Measurements from ENCODE around the gene SLC25A48. TPM values are rescaled to one million over a fixed set of nuclear protein-coding genes. Genes with fewer than 3 reads are reported as not detected.
"Not testable (repeated sequence)": the region's sequence is repeated elsewhere in the genome, so short reads cannot be mapped to it uniquely, and the experiment has no call there.

Gene SLC25A48
- total RNA-seq, 4 donors from 2014 or later: 0.33 TPM; not detected in 3

- Histone ChIP-seq H3K9me3 (no peaks in the 10 kb centered on the region), H3K27ac (no peak overlapping the region), H3K4me1 (no peaks in the 10 kb centered on the region), H3K27me3 (no peaks in the 10 kb centered on the region), H3K4me3 (replicated peaks in 1 of 3) (no peak overlapping the region), H3K36me3 (no peaks in the 10 kb centered on the region)
- TF ChIP-seq POLR2A (IDR thresholded peaks at IDR 0.05): no peak
- no peak for TF ChIP-seq CTCF (IDR thresholded peaks at IDR 0.05)
- intact Hi-C loops (cut with DNase I): no loop called here
- peak; percentile 32 to 37 for DNase-seq
- 17 to 34% methylated on average over 2 of the region's 2 CpGs for WGBS, 2 donors
These were observed 23.3 kb downstream of the SLC25A48 start for GRCh38 chr5:135857630-135858311.

GRCh38 chr5:135859186-135859585, 24.7 kb downstream of the SLC25A48 start:
- intact Hi-C loops (cut with DNase I); H3K27ac ChIP-seq: not testable (repeated sequence)
- WGBS, 2 donors: 66 to 86% methylated on average over 3 of the region's 3 CpGs

GRCh38 chr5:135859641-135860040, 25.2 kb downstream of the SLC25A48 start:
- Histone ChIP-seq H3K27me3 (no peaks in the 10 kb centered on the region), H3K9me3 (no peaks in the 10 kb centered on the region), H3K36me3 (no peaks in the 10 kb centered on the region), H3K4me1 (no peaks in the 10 kb centered on the region), H3K27ac (no peak overlapping the region), H3K4me3 (replicated peaks in 1 of 3) (no peak overlapping the region)
- WGBS, 2 donors: 76 to 93% methylated on average over 1 of the region's 1 CpG
- no peak for TF ChIP-seq POLR2A (IDR thresholded peaks at IDR 0.05)
- no peak for TF ChIP-seq CTCF (IDR thresholded peaks at IDR 0.05)
- intact Hi-C loops (cut with DNase I): no loop called here
- DNase-seq: no peak

More at GRCh38 chr5:135859186-135859585, 24.7 kb downstream of the SLC25A48 start:
- H3K4me1 ChIP-seq; H3K36me3 ChIP-seq; H3K4me3 ChIP-seq (replicated peaks in 1 of 3); H3K27me3 ChIP-seq; DNase-seq; H3K9me3 ChIP-seq: not testable (repeated sequence)

GRCh38 chr5:135861641-135862040, 27.2 kb downstream of the SLC25A48 start:
- Histone ChIP-seq H3K27ac (no peak overlapping the region), H3K27me3 (no peaks in the 10 kb centered on the region), H3K9me3 (no peaks in the 10 kb centered on the region), H3K36me3 (no peaks in the 10 kb centered on the region), H3K4me1 (no peaks in the 10 kb centered on the region), H3K4me3 (replicated peaks in 1 of 3) (no peak overlapping the region)
- no peak for DNase-seq
- WGBS, 2 donors: 96 to 97% methylated on average over 1 of the region's 1 CpG
- intact Hi-C loops (cut with DNase I): no loop called here
- TF ChIP-seq CTCF (IDR thresholded peaks at IDR 0.05) (no peak), POLR2A (IDR thresholded peaks at IDR 0.05) (no peak)

GRCh38 chr5:135862086-135862485, 27.6 kb downstream of the SLC25A48 start:
- Histone ChIP-seq H3K4me3 (replicated peaks in 1 of 3) (no peak overlapping the region), H3K36me3 (no peaks in the 10 kb centered on the region), H3K4me1 (no peaks in the 10 kb centered on the region), H3K27me3 (no peaks in the 10 kb centered on the region), H3K27ac (no peak overlapping the region), H3K9me3 (no peaks in the 10 kb centered on the region)
- intact Hi-C loops (cut with DNase I): no loop called here
- TF ChIP-seq CTCF (IDR thresholded peaks at IDR 0.05): no peak
- no peak for TF ChIP-seq POLR2A (IDR thresholded peaks at IDR 0.05)
- no peak for DNase-seq
